ENCODE measurements around the gene FOXP1. TPM values are rescaled to one million over a fixed set of nuclear protein-coding genes. Genes with fewer than 3 reads are reported as not detected.

Gene FOXP1
- total RNA-seq, 1 donor from 2014 or later: 107 TPM

DNA sequence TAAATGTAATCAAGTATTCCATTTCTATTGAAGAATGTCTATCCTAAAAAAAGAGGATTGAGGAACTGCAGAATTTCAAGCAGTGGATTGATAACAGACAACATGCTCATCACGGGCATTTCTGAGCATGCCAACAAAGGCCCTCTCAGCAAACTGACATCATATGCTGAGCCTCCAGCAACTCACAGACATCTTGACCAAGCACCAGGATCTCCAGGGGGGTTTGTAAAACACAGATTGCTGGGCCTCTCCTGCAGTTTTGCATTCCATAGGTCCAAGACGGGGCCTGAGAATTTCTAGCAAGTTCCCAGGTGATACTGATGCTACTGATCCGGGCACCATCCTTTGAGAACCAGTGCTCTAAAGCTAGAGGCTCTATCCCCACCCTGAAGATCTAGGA, 85.0 kb downstream of the FOXP1 start:
- H3K4me1 Mint-ChIP-seq (ENCODE audit: low read depth, unreplicated experiment): peaks cover 55% of the 10 kb centered on the region
- peaks cover 11% of the 10 kb centered on the region for H3K36me3 Mint-ChIP-seq (ENCODE audit: low read depth, unreplicated experiment)
- Histone ChIP-seq H3K9me3 (ENCODE audit: insufficient read depth, low read depth, low read length) (no peaks in the 10 kb centered on the region), H3K36me3 (ENCODE audit: insufficient read depth, low read length) (no peaks in the 10 kb centered on the region), H4K20me1 (ENCODE audit: insufficient read depth, low read length) (no peaks in the 10 kb centered on the region), H3K4me1 (ENCODE audit: insufficient read depth, low read length) (peaks cover 43% of the 10 kb centered on the region), H3K27ac (ENCODE audit: low read depth, low read length) (peak overlapping the region; percentile 96), H3K4me2 (ENCODE audit: low read length) (peak overlapping the region; percentile 79), H2AFZ (ENCODE audit: low read depth, low read length) (no peak overlapping the region), H3K79me2 (ENCODE audit: insufficient read depth, low read length) (peaks cover 88% of the 10 kb centered on the region), H3K4me3 (ENCODE audit: insufficient read depth, low read depth, low read length) (no peak overlapping the region), H3K27me3 (ENCODE audit: insufficient read depth, low read length) (no peaks in the 10 kb centered on the region), H3K9ac (ENCODE audit: low read length) (peak overlapping the region; percentile 84)
- H3K27ac Mint-ChIP-seq (ENCODE audit: unreplicated experiment): peak overlapping the region; percentile 98
- TF ChIP-seq EZH2 (IDR thresholded peaks at IDR 0.05; ENCODE audit: insufficient read depth, low read length) (no peak), CTCF (IDR thresholded peaks at IDR 0.05; ENCODE audit: insufficient read depth, low read depth, low read length) (no peak)
- DNase-seq (ENCODE audit: low read depth) (no peak), FAIRE-seq (peak; percentile 37)
- no peaks in the 10 kb centered on the region for H3K27me3 Mint-ChIP-seq (ENCODE audit: low read depth, unreplicated experiment)
- no peak overlapping the region for H3K4me3 Mint-ChIP-seq (ENCODE audit: unreplicated experiment)
- H3K9me3 Mint-ChIP-seq (ENCODE audit: unreplicated experiment): no peaks in the 10 kb centered on the region

DNA sequence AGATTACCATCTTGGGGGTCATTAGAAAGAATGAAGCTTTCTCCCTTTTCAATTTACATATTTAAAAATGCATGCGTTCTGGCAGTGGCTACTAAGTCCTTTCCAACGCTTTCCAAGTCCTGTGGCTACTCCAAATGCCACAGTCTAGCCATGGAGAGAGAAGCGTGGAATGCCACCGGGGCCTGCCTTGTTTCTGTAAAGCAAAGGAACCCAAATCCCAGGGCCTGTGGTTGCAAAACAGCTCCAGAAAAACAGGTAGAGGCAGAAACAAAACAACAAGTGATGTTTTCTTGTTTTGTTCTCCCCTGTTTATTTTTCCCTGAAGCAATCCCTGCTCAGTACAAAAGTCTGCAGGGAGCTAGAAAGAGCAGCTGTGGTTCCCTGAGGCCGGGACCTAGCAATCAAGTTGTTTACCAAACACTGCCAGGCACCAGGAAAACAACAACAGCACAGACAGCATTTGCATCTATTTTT, 85.5 kb downstream of the FOXP1 start:
- DNase-seq (ENCODE audit: low read depth): peak; percentile 74
- no peak for TF ChIP-seq CTCF (IDR thresholded peaks at IDR 0.05; ENCODE audit: insufficient read depth, low read depth, low read length)
- no peak for TF ChIP-seq EZH2 (IDR thresholded peaks at IDR 0.05; ENCODE audit: insufficient read depth, low read length)
- no peak for FAIRE-seq
- Mint-ChIP-seq H3K36me3 (ENCODE audit: low read depth, unreplicated experiment) (peaks cover 13% of the 10 kb centered on the region), H3K9me3 (ENCODE audit: unreplicated experiment) (no peaks in the 10 kb centered on the region), H3K4me3 (ENCODE audit: unreplicated experiment) (no peak overlapping the region), H3K27me3 (ENCODE audit: low read depth, unreplicated experiment) (no peaks in the 10 kb centered on the region), H3K27ac (ENCODE audit: unreplicated experiment) (peak overlapping the region; percentile 98), H3K4me1 (ENCODE audit: low read depth, unreplicated experiment) (peaks cover 50% of the 10 kb centered on the region)
- peak overlapping the region; percentile 79 for H3K4me2 ChIP-seq (ENCODE audit: low read length)
- no peak overlapping the region for H2AFZ ChIP-seq (ENCODE audit: low read depth, low read length)
- H3K79me2 ChIP-seq (ENCODE audit: insufficient read depth, low read length): peaks cover 85% of the 10 kb centered on the region
- no peak overlapping the region for H3K4me3 ChIP-seq (ENCODE audit: insufficient read depth, low read depth, low read length)
- H3K4me1 ChIP-seq (ENCODE audit: insufficient read depth, low read length): peaks cover 38% of the 10 kb centered on the region
- peaks cover 5% of the 10 kb centered on the region for H3K36me3 ChIP-seq (ENCODE audit: insufficient read depth, low read length)
- peak overlapping the region; percentile 96 for H3K27ac ChIP-seq (ENCODE audit: low read depth, low read length)
- H3K9ac ChIP-seq (ENCODE audit: low read length): peak overlapping the region; percentile 84
- no peaks in the 10 kb centered on the region for H3K9me3 ChIP-seq (ENCODE audit: insufficient read depth, low read depth, low read length)
- H4K20me1 ChIP-seq (ENCODE audit: insufficient read depth, low read length): no peaks in the 10 kb centered on the region
- H3K27me3 ChIP-seq (ENCODE audit: insufficient read depth, low read length): no peaks in the 10 kb centered on the region

GRCh38 chr3:71497367-71497897, 86.1 kb downstream of the FOXP1 start:
- DNase-seq (ENCODE audit: low read depth) (no peak), FAIRE-seq (no peak)
- Histone ChIP-seq H3K9ac (ENCODE audit: low read length) (peak overlapping the region; percentile 84), H3K4me2 (ENCODE audit: low read length) (peak overlapping the region; percentile 79), H3K36me3 (ENCODE audit: insufficient read depth, low read length) (peaks cover 10% of the 10 kb centered on the region), H3K4me3 (ENCODE audit: insufficient read depth, low read depth, low read length) (no peak overlapping the region), H3K27ac (ENCODE audit: low read depth, low read length) (peak overlapping the region; percentile 96), H4K20me1 (ENCODE audit: insufficient read depth, low read length) (no peaks in the 10 kb centered on the region), H3K4me1 (ENCODE audit: insufficient read depth, low read length) (peaks cover 36% of the 10 kb centered on the region), H3K27me3 (ENCODE audit: insufficient read depth, low read length) (no peaks in the 10 kb centered on the region), H2AFZ (ENCODE audit: low read depth, low read length) (no peak overlapping the region), H3K79me2 (ENCODE audit: insufficient read depth, low read length) (peaks cover 79% of the 10 kb centered on the region), H3K9me3 (ENCODE audit: insufficient read depth, low read depth, low read length) (no peaks in the 10 kb centered on the region)
- Mint-ChIP-seq H3K27ac (ENCODE audit: unreplicated experiment) (peak overlapping the region; percentile 98), H3K4me3 (ENCODE audit: unreplicated experiment) (no peak overlapping the region), H3K36me3 (ENCODE audit: low read depth, unreplicated experiment) (peaks cover 17% of the 10 kb centered on the region), H3K9me3 (ENCODE audit: unreplicated experiment) (peaks cover under 1% of the 10 kb centered on the region), H3K27me3 (ENCODE audit: low read depth, unreplicated experiment) (no peaks in the 10 kb centered on the region), H3K4me1 (ENCODE audit: low read depth, unreplicated experiment) (peaks cover 47% of the 10 kb centered on the region)
- TF ChIP-seq CTCF (IDR thresholded peaks at IDR 0.05; ENCODE audit: insufficient read depth, low read depth, low read length): no peak

All from astrocyte (in vitro differentiated cells and primary cell).